Retinal pigment epithelial cell (primary cell): ENCODE data around the gene PDE10A.

Experiments used
- DNase-seq: peaks from one replicate; pipeline ENCODE4 v3.0.0-alpha.2; 2010; ENCODE audit warnings: low read depth
- H3K4me3 ChIP-seq: 2 replicates; pipeline ENCODE4 v1.5.1; 2011; ENCODE audit warnings: mild to moderate bottlenecking, low read length, control low read depth, moderate library complexity
- CTCF ChIP-seq: conservative IDR thresholded peaks from 2 replicates; pipeline ENCODE4 v1.5.1; 2011; ENCODE audit warnings: low read depth, low read length, control low read depth, inconsistent platforms

PDE10A gene

GRCh38 chr6:165701564-165702354 lies 38.7 kb upstream of the PDE10A start:
- TF ChIP-seq CTCF, result no peak
- DNase-seq, result no peak
- H3K4me3 ChIP-seq, result no peak overlapping the region

GRCh38 chr6:165701005-165701404 lies 38.0 kb upstream of the PDE10A start:
- no peak overlapping the region for H3K4me3 ChIP-seq
- no peak for DNase-seq
- no peak for TF ChIP-seq CTCF

- DNase-seq, result no peak
- H3K4me3 ChIP-seq, result no peak overlapping the region
- TF ChIP-seq CTCF, result no peak
These were observed 35.8 kb upstream of the PDE10A start for GRCh38 chr6:165698868-165699267.

- DNase-seq, result no peak
- no peak overlapping the region for H3K4me3 ChIP-seq
- TF ChIP-seq CTCF, result no peak
These were observed 34.1 kb upstream of the PDE10A start for GRCh38 chr6:165697171-165697570.

GRCh38 chr6:165695722-165696515 lies 32.9 kb upstream of the PDE10A start:
- DNase-seq, result no peak
- no peak for TF ChIP-seq CTCF

GRCh38 chr6:165694296-165694695 lies 31.3 kb upstream of the PDE10A start:
- DNase-seq, result no peak
- TF ChIP-seq CTCF, result no peak
- no peak overlapping the region for H3K4me3 ChIP-seq

More at GRCh38 chr6:165695722-165696515, 32.9 kb upstream of the PDE10A start:
- H3K4me3 ChIP-seq, result no peak overlapping the region
